CD4-positive, alpha-beta T cell treated with Interferon gamma for 1 hour (primary cell): Measurements from ENCODE around the gene FAM221B.
A peak's percentile ranks its signal among the peaks of the same experiment; 100 is the strongest.

ENCODE experiments used
- DNase-seq: peaks from one replicate; pipeline ENCODE4 v3.0.0-alpha.2; 2020

FAM221B gene

GRCh38 chr9:35845824-35846771 is 17.6 kb upstream of the FAM221B start:
- DNase-seq = no peak

GRCh38 chr9:35844628-35845270 is 16.2 kb upstream of the FAM221B start:
- peak; percentile 56 for DNase-seq

- DNase-seq = peak; percentile 22
Measured at GRCh38 chr9:35842795-35843194, 14.3 kb upstream of the FAM221B start.

GRCh38 chr9:35842020-35842745 is 13.7 kb upstream of the FAM221B start:
- no peak for DNase-seq

- no peak for DNase-seq
Measured at GRCh38 chr9:35841645-35841900, 13.0 kb upstream of the FAM221B start.

- no peak for DNase-seq
Measured at GRCh38 chr9:35840881-35841644, 12.5 kb upstream of the FAM221B start.

GRCh38 chr9:35839926-35840325 is 11.4 kb upstream of the FAM221B start:
- DNase-seq = no peak

GRCh38 chr9:35836595-35836994 is 8.1 kb upstream of the FAM221B start:
- no peak for DNase-seq

- DNase-seq = no peak
Measured at GRCh38 chr9:35835766-35836165, 7.2 kb upstream of the FAM221B start.

GRCh38 chr9:35835216-35835632 is 6.7 kb upstream of the FAM221B start:
- DNase-seq = no peak

GRCh38 chr9:35834260-35835215 is 6.0 kb upstream of the FAM221B start:
- no peak for DNase-seq

- DNase-seq = no peak
Measured at GRCh38 chr9:35832814-35833213, 4.3 kb upstream of the FAM221B start.

GRCh38 chr9:35831040-35831439 is 2.5 kb upstream of the FAM221B start:
- DNase-seq = no peak

GRCh38 chr9:35829764-35830096 is 1.2 kb upstream of the FAM221B start:
- no peak for DNase-seq

GRCh38 chr9:35829084-35829763 is 692 bp upstream of the FAM221B start, which contains the start of gene TMEM8B:
Gene TMEM8B, plus strand, starts transcription at chr9:35829228. Its CDS starts 220 bp downstream, at chr9:35829448.
- peak; percentile 92 for DNase-seq

GRCh38 chr9:35827486-35827885 is 1.0 kb downstream of the FAM221B start:
- no peak for DNase-seq

- peak; percentile 19 for DNase-seq
Measured at GRCh38 chr9:35826071-35826701, 2.3 kb downstream of the FAM221B start.

GRCh38 chr9:35822926-35823325 is 5.6 kb downstream of the FAM221B start:
- DNase-seq = no peak

- DNase-seq = no peak
Measured at GRCh38 chr9:35820076-35820475, 8.5 kb downstream of the FAM221B start.

GRCh38 chr9:35818341-35818740 is 10.2 kb downstream of the FAM221B start:
- DNase-seq = no peak

- no peak for DNase-seq
Measured at GRCh38 chr9:35816708-35817107, 11.8 kb downstream of the FAM221B start.
